ENCODE results near the gene UBA5.
A peak's percentile ranks its signal among the peaks of the same experiment; 100 is the strongest.

UBA5 gene

DNA sequence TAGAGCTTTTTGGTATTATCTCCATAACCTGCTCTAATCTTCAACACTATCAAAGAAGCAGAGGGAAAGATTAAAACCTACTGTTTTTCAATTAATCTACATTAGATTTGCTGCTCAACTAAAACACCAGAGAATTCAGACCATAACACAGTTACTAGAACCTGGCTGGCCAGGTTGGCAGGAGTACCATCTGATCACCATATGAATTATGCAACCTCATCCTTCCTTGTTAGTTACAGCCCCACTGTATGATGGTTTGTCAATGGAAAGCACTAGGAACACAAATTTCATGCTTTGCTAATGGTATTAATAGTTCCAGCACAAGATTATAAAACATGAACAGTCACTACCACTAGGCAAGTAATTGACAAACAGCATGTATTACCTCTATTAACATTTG, 56.2 kb downstream of the UBA5 start:
- no peak for DNase-seq

DNA sequence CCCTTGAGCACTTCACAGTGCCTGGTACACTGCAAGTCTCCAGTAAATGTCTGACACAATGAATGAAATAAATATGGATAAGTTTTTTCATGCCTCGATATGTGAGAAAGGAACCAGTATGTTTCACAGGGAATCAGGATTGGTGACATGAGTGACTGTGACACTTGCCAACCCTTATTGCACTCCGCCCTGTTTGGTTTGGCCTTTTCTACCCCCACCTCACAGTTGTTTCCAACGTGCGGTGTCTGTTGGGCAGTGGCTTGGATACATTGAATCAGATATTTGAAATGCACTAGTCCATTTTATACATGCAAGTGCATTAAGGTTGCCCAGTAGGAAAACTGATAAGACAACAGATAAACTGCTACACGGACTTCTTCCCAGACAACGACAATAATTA, 60.1 kb downstream of the UBA5 start:
- no peak for DNase-seq

DNA sequence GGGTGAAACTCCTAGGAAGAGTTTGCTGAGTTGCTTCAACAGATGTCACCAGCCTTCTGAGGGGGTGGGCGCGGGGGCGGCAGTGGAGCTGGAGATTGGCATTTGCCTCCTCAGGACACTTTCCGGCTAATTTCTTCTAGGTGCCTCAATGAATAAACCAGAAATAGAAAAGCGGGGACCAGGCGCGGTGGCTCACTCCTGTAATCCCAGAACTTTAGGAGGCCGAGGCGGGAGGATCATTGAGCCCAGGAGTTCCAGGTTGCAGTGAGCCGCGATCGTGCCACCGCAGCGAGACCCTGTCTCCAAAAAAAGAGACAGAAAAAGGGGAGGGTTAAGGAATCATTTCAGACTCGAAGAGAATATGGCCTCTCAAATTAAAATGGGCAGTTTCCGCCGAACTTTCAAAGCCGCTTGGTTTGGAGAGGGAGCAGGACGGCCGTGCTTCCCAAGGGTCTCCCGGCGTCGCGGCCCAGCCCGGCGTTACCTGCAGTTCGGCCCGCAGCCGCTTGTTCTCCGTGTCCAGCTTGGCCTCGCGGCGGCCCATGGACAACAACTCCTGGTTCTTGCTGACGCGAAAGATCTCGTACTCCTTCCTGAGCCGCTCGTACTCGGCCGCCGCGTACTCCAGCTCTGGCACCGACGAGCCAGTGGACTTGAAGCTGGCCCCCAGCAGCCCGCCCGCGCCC, 61.5 kb downstream of the UBA5 start:
- DNase-seq: peak; percentile 87

DNA sequence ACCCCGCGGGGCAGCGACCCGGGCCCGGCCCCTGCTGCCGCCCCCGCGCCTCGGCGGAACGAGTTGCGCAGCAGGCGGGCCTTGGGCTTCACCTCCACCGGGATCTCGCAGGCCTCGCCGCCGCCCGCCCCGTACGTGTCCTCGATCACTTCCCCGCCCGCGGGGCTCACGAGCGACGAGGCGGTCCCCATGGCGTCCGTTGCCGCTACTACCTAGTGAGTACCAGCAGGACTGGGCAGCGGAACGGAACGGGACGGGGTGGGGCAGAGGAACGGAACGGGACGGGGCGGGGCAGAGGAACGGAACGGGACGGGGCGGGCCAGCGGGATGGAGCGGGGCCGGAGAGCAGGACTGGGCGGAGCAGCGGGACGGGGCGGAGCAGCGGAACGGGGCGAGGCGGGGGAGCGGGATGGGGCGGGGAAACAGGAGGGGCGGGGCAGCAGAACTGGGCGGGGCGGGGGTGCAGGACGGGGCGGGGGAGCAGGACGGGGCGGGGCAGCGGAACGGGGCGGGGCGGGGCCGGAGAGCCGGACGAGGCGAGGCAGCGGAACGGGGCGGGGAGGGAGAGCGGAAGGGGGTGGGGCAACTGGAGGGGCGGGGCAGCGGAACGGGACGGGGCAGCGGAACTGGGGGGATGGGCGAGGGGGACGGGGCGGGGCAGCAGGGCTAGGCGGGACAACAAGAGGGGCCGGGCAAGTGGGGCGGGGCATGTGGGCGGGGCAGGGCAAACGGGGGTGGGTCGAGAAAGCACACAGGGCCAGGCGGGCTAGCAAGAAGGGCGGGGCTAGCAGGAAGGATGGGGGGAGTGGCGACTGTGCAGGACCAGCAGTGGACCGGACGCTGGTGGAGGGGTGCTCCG, 62.3 kb downstream of the UBA5 start, which contains the start of gene NPHP3:
NPHP3 (minus strand) TSS at position 245 of the 859 bp plus-strand sequence; CDS start at position 191, 54 bp downstream.
- DNase-seq: no peak

DNA sequence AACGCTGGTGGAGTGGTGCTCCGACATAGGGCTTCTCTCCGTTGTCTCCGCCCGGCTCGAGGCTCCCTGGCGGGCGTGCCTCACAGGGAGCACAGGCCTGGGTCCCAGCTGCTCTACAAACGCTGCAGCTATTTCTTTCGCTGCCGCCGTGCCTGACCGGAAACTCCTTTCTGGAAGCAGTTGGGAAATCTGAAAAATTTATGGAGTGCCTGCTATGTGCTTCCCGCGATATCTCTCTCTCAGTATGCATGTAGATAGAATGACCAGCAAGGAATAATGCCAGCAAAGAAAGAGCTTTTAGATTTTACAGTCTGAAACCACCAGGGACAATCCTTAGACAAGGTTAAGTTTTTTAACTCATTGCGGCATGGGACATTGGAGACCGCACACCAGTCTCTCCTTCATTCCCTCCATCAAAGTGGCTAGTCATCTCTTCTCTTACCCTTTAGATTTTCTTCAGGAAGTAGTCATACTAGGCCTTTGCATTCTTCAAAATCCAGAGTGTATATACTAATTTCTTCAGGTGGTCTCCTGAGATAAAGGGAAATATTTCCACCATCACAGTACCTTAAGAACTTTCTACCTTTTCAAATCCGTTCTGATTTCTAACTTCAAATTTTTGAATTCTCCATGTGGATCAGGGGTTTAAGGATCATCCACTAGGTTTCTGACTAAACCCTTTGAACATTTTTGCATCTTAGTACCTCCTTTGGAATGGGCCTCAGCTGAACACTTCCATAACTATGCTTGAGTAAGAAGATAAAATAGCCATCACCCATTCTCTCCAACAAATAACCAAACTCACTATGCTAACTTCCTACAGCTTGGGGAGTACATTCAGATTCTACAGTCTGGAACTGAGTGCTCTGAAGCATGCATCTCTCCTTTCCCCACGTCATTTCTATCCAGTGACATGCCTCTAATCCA, 63.2 kb downstream of the UBA5 start:
- DNase-seq: peak; percentile 93

DNA sequence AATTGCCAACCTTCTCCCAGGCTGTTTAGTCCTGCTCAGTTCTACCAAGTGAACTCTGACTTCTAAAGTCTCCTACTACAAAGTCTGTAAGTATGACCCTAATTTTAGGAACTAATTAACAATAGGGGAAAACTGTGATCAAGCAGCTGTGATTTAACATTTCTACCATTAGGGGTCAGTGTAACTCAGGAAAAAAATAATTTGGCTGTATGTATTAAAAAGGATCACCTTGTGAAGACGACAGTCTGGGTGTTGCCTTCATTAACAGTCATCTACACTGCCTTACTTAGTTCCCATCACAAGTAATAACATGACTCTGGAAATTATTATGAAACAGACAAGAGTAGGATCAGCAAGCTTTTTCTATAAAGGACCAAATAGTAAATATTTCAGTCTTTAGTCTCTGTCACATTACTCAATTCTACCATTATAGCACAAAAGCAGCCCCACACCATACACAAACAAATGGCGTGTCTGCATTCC, 66.3 kb downstream of the UBA5 start:
- peak; percentile 41 for DNase-seq

Data from right kidney (tissue), 1 donor.